Ishikawa (cell line): ENCODE measurements around the gene MRPL18.

Source experiments
- CEBPB ChIP-seq: IDR thresholded peaks from 2 replicates; pipeline ENCODE4 v1.6.1; 2012
- CREB1 ChIP-seq: IDR thresholded peaks from 2 replicates; pipeline ENCODE4 v1.6.1; 2012; ENCODE audit warnings: low read depth
- EGR1 ChIP-seq: IDR thresholded peaks from 2 replicates; pipeline ENCODE4 v1.6.1; 2012
- EP300 ChIP-seq: IDR thresholded peaks from 2 replicates; pipeline ENCODE4 v1.6.1; 2012; ENCODE audit warnings: borderline replicate concordance
- FOXM1 ChIP-seq: IDR thresholded peaks from 2 replicates; pipeline ENCODE4 v1.6.1; 2012; ENCODE audit warnings: low read depth, borderline replicate concordance
- NFIC ChIP-seq: IDR thresholded peaks from 2 replicates; pipeline ENCODE4 v1.6.1; 2012
- RAD21 ChIP-seq: IDR thresholded peaks from 2 replicates; pipeline ENCODE4 v1.6.1; 2012; ENCODE audit warnings: low read depth
- TAF1 ChIP-seq: IDR thresholded peaks from 2 replicates; pipeline ENCODE4 v1.6.1; 2012; ENCODE audit warnings: low read depth, mild to moderate bottlenecking
- TCF12 ChIP-seq: IDR thresholded peaks from 2 replicates; pipeline ENCODE4 v1.6.1; 2012; ENCODE audit warnings: low read depth
- TEAD4 ChIP-seq: IDR thresholded peaks from 2 replicates; pipeline ENCODE4 v1.6.1; 2012
- YY1 ChIP-seq: IDR thresholded peaks from 2 replicates; pipeline ENCODE4 v1.6.1; 2012; ENCODE audit warnings: low read depth
- ZBTB7A ChIP-seq: IDR thresholded peaks from 2 replicates; pipeline ENCODE4 v1.6.1; 2012; ENCODE audit warnings: low read depth
- TF ChIP-seq, protein P1 (sequence below): IDR thresholded peaks from 2 replicates; pipeline ENCODE4 v1.6.1; 2012
- TF ChIP-seq, protein P2 (sequence below): IDR thresholded peaks from 2 replicates; pipeline ENCODE4 v1.6.1; 2012; ENCODE audit warnings: low read depth, mild to moderate bottlenecking
- TF ChIP-seq, protein P3 (sequence below): IDR thresholded peaks from 2 replicates; pipeline ENCODE4 v1.6.1; 2012

MRPL18 gene

DNA sequence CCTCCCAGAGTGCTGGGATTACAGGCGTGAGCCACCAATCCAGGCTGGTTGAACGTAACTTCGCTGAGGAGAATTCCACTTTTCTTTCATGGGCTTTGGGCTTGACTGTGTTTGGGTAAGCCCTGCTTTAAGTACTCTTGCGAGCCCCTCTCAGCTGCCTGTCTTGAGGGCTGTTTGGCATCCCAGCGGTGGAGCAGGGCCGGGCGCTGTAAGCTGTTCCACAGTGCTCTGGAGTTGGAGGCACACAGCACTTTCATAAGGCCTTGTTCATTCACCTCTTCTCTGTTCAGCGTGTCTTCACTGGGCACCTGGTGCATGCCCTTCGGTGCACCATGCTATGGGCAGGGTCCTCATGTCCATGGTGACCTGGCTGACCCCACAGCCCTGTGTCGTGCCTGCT, 31.5 kb downstream of the MRPL18 start:
- TF ChIP-seq TCF12, result no peak
- TF ChIP-seq ZBTB7A, result no peak
- no peak for TF ChIP-seq EGR1
- TF ChIP-seq RAD21, result no peak
- no peak for TF ChIP-seq EP300
- no peak for TF ChIP-seq YY1
- TF ChIP-seq, protein P1, sequence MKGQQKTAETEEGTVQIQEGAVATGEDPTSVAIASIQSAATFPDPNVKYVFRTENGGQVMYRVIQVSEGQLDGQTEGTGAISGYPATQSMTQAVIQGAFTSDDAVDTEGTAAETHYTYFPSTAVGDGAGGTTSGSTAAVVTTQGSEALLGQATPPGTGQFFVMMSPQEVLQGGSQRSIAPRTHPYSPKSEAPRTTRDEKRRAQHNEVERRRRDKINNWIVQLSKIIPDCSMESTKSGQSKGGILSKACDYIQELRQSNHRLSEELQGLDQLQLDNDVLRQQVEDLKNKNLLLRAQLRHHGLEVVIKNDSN, result no peak
- TF ChIP-seq TEAD4, result no peak
- no peak for TF ChIP-seq CREB1
- TF ChIP-seq TAF1, result no peak
- TF ChIP-seq, protein P2, sequence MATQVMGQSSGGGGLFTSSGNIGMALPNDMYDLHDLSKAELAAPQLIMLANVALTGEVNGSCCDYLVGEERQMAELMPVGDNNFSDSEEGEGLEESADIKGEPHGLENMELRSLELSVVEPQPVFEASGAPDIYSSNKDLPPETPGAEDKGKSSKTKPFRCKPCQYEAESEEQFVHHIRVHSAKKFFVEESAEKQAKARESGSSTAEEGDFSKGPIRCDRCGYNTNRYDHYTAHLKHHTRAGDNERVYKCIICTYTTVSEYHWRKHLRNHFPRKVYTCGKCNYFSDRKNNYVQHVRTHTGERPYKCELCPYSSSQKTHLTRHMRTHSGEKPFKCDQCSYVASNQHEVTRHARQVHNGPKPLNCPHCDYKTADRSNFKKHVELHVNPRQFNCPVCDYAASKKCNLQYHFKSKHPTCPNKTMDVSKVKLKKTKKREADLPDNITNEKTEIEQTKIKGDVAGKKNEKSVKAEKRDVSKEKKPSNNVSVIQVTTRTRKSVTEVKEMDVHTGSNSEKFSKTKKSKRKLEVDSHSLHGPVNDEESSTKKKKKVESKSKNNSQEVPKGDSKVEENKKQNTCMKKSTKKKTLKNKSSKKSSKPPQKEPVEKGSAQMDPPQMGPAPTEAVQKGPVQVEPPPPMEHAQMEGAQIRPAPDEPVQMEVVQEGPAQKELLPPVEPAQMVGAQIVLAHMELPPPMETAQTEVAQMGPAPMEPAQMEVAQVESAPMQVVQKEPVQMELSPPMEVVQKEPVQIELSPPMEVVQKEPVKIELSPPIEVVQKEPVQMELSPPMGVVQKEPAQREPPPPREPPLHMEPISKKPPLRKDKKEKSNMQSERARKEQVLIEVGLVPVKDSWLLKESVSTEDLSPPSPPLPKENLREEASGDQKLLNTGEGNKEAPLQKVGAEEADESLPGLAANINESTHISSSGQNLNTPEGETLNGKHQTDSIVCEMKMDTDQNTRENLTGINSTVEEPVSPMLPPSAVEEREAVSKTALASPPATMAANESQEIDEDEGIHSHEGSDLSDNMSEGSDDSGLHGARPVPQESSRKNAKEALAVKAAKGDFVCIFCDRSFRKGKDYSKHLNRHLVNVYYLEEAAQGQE, result no peak
- TF ChIP-seq, protein P3, sequence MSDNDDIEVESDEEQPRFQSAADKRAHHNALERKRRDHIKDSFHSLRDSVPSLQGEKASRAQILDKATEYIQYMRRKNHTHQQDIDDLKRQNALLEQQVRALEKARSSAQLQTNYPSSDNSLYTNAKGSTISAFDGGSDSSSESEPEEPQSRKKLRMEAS, result no peak
- no peak for TF ChIP-seq CEBPB

DNA sequence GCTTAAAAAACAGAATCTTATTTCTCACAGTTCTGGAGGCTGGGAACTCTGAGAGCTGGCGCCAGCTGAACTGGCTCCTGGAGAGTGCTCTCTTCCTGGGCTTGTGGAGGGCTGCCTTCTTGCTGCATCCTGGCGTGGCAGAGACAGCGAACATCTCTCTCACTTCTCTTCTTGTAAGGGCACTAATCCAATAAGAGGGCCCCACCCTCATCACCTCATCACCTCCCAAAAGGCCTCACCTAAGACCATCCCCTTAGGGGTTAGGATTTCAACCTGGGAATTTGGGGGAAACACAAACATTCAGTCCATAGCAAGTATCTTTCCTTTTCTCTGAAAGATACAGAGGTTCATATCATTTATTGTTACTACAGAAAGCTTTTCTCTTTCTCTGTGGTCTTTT, 33.7 kb downstream of the MRPL18 start:
- TF ChIP-seq ZBTB7A, result no peak
- TF ChIP-seq TCF12, result no peak
- TF ChIP-seq, protein P3, result no peak
- no peak for TF ChIP-seq YY1
- no peak for TF ChIP-seq FOXM1
- TF ChIP-seq CEBPB, result no peak
- TF ChIP-seq EGR1, result no peak
- no peak for TF ChIP-seq TEAD4

DNA sequence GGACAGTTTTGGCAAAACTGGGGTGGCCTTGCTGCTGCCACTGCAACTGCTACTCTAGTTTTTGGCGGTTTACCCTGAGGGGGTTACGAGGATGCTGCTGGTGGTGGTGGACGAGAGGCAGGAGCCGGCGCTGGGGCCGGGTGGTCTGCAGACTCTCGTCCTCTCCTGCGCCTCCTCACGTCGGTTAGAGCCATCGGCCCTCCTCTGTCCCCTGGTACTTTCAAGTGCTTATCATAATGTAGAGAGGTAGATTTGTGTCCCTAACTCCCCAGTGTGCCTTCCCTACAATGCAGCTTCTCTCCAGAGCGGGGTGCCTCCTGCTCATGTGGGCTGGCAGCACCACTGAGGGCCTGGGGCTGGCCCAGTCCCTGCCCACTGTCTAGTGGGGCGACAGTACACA, 35.7 kb downstream of the MRPL18 start:
- TF ChIP-seq, protein P2, result no peak
- no peak for TF ChIP-seq TAF1
- no peak for TF ChIP-seq CEBPB
- TF ChIP-seq TEAD4, result no peak
- no peak for TF ChIP-seq EGR1
- TF ChIP-seq ZBTB7A, result no peak
- TF ChIP-seq NFIC, result no peak
- no peak for TF ChIP-seq TCF12
- no peak for TF ChIP-seq RAD21
- no peak for TF ChIP-seq FOXM1
- TF ChIP-seq CREB1, result no peak
- TF ChIP-seq, protein P1, result no peak
- TF ChIP-seq, protein P3, result no peak
- TF ChIP-seq EP300, result no peak
- TF ChIP-seq YY1, result no peak

DNA sequence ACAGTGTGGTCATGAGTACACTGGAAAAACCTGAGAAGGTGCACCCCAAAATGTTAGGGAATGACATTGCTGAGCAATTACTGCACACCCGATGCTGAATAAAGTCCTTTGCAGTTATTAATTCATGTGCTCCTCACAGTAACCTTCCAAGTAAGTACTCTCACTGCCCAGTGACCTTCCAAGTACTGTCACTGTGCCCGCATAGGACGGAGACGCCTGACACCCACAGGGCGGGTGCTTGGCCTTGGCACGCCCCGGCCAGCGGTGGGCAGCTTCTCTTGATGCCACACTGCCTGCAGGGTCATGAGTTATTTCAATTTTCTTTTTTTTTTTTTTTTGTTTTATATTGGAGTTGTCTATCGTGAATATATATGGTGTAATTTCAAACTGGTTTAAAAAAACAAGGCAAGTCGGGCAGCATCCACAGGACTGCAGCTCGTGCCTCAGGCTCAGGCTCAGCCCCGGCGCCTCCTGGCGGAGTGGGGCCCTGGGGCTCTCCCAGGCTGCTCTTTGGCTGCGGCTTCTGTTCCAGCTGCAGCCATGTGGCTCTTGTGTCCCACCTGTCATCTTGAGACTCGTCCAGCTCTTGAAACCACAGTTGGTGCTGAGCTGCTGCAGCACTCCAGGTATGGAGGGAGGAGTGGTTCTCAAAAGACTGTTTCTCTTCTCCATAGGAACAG, 36.8 kb downstream of the MRPL18 start:
- TF ChIP-seq CREB1 (no peak), TCF12 (no peak), TEAD4 (no peak), CEBPB (no peak), ZBTB7A (no peak), EGR1 (no peak), EP300 (no peak), NFIC (no peak), TAF1 (no peak), FOXM1 (no peak), YY1 (no peak), RAD21 (no peak)
- TF ChIP-seq, protein P2, result no peak
- TF ChIP-seq, protein P3, result no peak
- TF ChIP-seq, protein P1, result no peak
